HG03575 (cell line): ENCODE measurements around the gene SETBP1.

Experiments
- ATAC-seq: cut with Tn5 transposase; IDR thresholded peaks from one replicate; pipeline ENCODE4 v1.9.1; 2021; ENCODE audit not compliant: unreplicated experiment, insufficient number of reproducible peaks, low FRiP score; ENCODE audit errors: extremely low read depth

Gene SETBP1

DNA sequence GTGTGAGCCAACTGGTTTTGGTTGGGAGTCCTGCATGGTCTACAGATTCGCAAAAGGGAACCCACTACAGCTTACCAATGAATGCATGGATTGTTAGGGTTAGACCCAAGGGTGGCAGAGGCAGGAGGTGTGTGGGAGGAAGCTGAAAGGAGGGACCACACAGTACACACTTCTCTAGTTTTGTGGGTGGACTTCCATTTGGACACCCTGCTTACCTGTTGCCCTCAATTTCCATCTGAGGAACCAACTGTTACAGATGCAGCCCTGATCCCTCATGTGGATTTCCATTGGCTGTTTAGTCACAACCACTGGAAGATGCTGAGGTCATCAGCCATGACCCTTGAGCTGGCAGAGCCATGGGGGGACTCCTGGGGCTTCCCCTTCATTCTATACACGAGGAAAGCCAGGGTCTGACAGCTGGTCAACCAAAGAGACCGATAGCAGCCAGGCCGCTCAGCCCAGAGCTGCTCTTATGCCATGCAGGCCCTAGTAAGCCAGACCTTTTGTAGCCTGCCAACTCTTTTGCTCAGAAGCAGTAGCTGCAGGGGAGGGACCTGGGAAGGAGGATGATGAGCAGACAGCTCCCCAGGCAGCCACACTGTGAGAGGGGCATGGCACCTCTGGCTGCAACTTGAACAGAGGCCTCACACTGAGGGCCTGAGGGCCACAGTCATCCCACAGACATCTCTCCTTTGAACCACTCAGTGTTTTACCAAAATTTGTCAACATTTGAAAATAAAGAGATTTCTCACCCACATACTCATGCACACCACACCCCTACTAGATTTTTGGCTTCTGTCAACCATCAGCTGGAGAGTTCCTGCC is 162.1 kb downstream of the SETBP1 start:
- no peak for ATAC-seq

- ATAC-seq, result no peak
These were observed 163.8 kb downstream of the SETBP1 start for GRCh38 chr18:44844486-44844885.

DNA sequence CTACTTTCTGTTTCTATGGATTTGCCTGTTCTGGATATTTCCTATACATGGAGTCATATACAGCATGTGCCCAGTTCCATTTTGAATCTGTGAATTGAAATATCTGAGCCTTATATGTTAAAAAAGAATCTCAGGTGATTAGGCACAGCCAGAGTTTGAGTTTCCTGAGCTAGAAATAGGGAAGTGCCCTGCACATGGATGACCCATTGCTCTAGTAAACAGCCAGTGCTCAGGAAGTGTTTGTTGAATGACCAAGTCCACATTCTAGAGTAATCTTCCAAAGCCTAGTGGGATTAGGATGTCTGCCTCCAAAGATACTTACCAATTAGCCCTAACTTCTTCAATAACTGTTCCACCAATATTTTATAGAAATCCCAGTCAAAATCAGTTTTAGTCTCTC is 165.8 kb downstream of the SETBP1 start:
- no peak for ATAC-seq

GRCh38 chr18:44848644-44849335 is 168.1 kb downstream of the SETBP1 start:
- ATAC-seq, result no peak

DNA sequence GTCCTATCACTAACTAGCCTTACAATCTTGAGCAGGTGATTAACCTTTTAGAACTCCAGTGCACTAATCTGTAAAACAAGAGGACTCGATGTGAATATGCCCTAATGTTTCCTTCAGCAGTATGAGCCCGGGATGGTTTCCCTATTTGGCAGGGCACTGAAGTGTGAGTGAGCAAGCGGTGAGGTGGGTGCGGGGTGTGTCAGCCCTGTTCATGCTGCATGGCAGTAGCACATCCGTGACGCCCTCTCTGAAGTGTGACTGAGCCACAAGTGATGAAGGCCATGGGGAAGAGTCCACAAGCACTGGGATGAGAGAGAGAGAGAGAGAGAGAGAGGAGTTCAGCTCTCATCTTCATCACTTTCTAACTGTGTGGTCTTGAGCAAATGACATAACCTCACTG is 168.7 kb downstream of the SETBP1 start:
- no peak for ATAC-seq

- no peak for ATAC-seq
These were observed 169.3 kb downstream of the SETBP1 start for GRCh38 chr18:44850001-44850400.

GRCh38 chr18:44851856-44852621 is 171.4 kb downstream of the SETBP1 start:
- ATAC-seq, result no peak

GRCh38 chr18:44852818-44853217 is 172.1 kb downstream of the SETBP1 start:
- no peak for ATAC-seq

DNA sequence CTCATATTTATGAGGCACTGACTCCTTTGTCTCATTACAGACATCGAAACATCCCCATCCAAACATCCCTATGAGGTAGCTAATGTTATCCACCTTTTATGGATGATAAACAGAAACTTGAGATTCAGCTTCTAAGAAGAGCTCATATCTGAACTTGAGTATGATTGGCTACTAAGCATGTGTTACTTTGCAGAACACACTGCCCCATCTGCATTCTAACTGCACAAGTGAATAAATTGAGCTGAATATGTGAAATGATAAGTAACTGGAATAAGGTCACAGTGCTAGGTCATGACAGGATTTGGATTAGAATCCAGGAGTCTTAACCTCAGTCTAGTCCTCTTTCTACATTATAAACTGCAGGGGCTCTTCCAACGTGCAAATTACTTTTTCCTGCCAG is 172.7 kb downstream of the SETBP1 start:
- ATAC-seq, result no peak

GRCh38 chr18:44855681-44856080 is 175.0 kb downstream of the SETBP1 start:
- no peak for ATAC-seq

GRCh38 chr18:44856157-44856556 is 175.5 kb downstream of the SETBP1 start:
- ATAC-seq, result no peak

GRCh38 chr18:44857081-44857480 is 176.4 kb downstream of the SETBP1 start:
- ATAC-seq, result no peak

- ATAC-seq, result no peak
These were observed 177.2 kb downstream of the SETBP1 start for GRCh38 chr18:44857744-44858491.

GRCh38 chr18:44859263-44859662 is 178.6 kb downstream of the SETBP1 start:
- ATAC-seq, result no peak

GRCh38 chr18:44859751-44860439 is 179.2 kb downstream of the SETBP1 start:
- no peak for ATAC-seq

DNA sequence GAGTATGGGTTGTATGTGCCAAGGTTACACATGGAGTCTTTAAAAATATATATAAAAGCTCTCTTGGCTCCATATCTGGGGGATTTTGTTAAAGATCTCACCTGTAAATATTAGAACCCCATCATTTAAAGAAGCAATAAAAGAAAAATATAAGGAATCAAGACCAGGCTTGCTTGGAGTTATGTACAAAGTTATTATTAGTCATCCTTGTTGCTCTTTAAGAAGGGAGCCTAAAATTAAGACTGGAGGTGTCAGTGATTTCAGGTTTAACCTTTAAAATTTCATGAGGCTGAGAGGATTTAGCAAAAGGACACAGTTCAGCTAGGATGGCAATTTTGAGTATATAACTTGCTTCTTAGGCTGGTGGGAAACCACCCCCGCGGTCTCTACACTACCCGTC is 181.4 kb downstream of the SETBP1 start:
- no peak for ATAC-seq

GRCh38 chr18:44866103-44866502 is 185.4 kb downstream of the SETBP1 start:
- no peak for ATAC-seq

- ATAC-seq, result no peak
These were observed 188.8 kb downstream of the SETBP1 start for GRCh38 chr18:44869533-44869932.
